Stimulated activated CD8-positive, alpha-beta memory T cell treated with anti-CD3 and anti-CD28 coated beads, Interleukin-12 subunit alpha, Interleukin-12 subunit beta, amount 100 ng/mL, for 24 hours (primary cell): ENCODE data around the gene LMO4.

ENCODE experiments used
- DNase-seq: peaks from one replicate; pipeline ENCODE4 v3.0.0-alpha.2; 2020; ENCODE audit errors: extremely low read depth

LMO4 gene

GRCh38 chr1:87358219-87358618, 29.5 kb downstream of the LMO4 start:
- DNase-seq: no peak

GRCh38 chr1:87359586-87359985, 30.9 kb downstream of the LMO4 start:
- no peak for DNase-seq

GRCh38 chr1:87362063-87362833, 33.6 kb downstream of the LMO4 start:
- DNase-seq: no peak

- no peak for DNase-seq
Observed at GRCh38 chr1:87362834-87363426, 34.2 kb downstream of the LMO4 start.

GRCh38 chr1:87367549-87367948, 38.9 kb downstream of the LMO4 start:
- DNase-seq: no peak

- DNase-seq: no peak
Observed at GRCh38 chr1:87368907-87369306, 40.2 kb downstream of the LMO4 start.

GRCh38 chr1:87369736-87370478, 41.2 kb downstream of the LMO4 start:
- DNase-seq: no peak

- no peak for DNase-seq
Observed at GRCh38 chr1:87370544-87370943, 41.9 kb downstream of the LMO4 start.

GRCh38 chr1:87379306-87379705, 50.6 kb downstream of the LMO4 start:
- no peak for DNase-seq

- no peak for DNase-seq
Observed at GRCh38 chr1:87386217-87386790, 57.6 kb downstream of the LMO4 start.

GRCh38 chr1:87388411-87388810, 59.7 kb downstream of the LMO4 start:
- no peak for DNase-seq

GRCh38 chr1:87389011-87389410, 60.3 kb downstream of the LMO4 start:
- no peak for DNase-seq

GRCh38 chr1:87389546-87389945, 60.9 kb downstream of the LMO4 start:
- no peak for DNase-seq

GRCh38 chr1:87392248-87393192, 63.8 kb downstream of the LMO4 start:
- no peak for DNase-seq

GRCh38 chr1:87393445-87394085, 64.9 kb downstream of the LMO4 start:
- DNase-seq: no peak

- DNase-seq: no peak
Observed at GRCh38 chr1:87394513-87394912, 65.8 kb downstream of the LMO4 start.

GRCh38 chr1:87394982-87395381, 66.3 kb downstream of the LMO4 start:
- no peak for DNase-seq
